Measurements from ENCODE around the gene DGKG.

- TF ChIP-seq CTCF (IDR thresholded peaks at IDR 0.05), result no peak
- no peak for TF ChIP-seq POLR2A (IDR thresholded peaks at IDR 0.05)
Observed at GRCh38 chr3:186260726-186261125, 101.3 kb downstream of the DGKG start.

Measured in testis (tissue), 2 donors.